ENCODE measurements around the gene HNRNPD. TPM values are rescaled to one million over a fixed set of nuclear protein-coding genes. Genes with fewer than 3 reads are reported as not detected.

HNRNPD gene
- polyA plus RNA-seq, 1 donor from 2014 or later, result 144 TPM

GRCh38 chr4:82357640-82358039 lies 16.2 kb downstream of the HNRNPD start:
- peaks cover 20% of the 10 kb centered on the region for H3K36me3 ChIP-seq (ENCODE audit: insufficient read depth, low read length)
- peaks cover 19% of the 10 kb centered on the region for H4K20me1 ChIP-seq (ENCODE audit: insufficient read depth)
- H3F3A ChIP-seq (ENCODE audit: insufficient read depth, low read length, poor library complexity, severe bottlenecking), result peaks cover 2% of the 10 kb centered on the region

DNA sequence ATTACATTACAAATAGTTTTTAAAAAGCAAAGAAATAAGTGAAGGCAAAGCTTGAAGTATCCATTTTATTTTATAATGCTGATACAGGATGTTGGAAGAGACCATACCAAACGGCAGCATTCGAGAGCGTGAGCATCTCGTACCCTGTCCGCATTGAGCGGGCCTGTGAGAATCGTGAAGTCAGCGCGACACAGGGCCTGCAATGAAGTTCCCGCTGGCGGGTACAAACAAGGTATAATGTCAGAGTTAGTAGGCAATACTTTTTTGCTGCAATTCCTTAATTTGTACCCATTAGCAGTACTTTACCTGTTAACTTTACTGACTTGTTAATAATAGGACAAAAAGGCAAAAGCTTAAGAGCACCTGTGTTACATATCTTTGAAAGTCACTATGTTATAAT lies 19.0 kb downstream of the HNRNPD start:
- H3K27ac ChIP-seq (ENCODE audit: low read length), result no peak overlapping the region
- no peak overlapping the region for H3K9ac ChIP-seq (ENCODE audit: low read length)
- no peaks in the 10 kb centered on the region for H3K9me2 ChIP-seq (ENCODE audit: insufficient read depth, low read length)
- no peak overlapping the region for H3K4me3 ChIP-seq (ENCODE audit: low read length)
- no peak overlapping the region for H2AFZ ChIP-seq (ENCODE audit: low read depth, low read length)
- H3K79me2 ChIP-seq (replicated peaks; ENCODE audit: insufficient read depth, low read length), result peaks cover 23% of the 10 kb centered on the region
- no peak for TF ChIP-seq MXI1 (conservative IDR thresholded peaks at IDR 0.05; ENCODE audit: poor library complexity, severe bottlenecking)
- H4K20me1 ChIP-seq (ENCODE audit: insufficient read depth), result peaks cover under 1% of the 10 kb centered on the region
- H3K36me3 ChIP-seq (ENCODE audit: insufficient read depth, low read length), result peaks cover 20% of the 10 kb centered on the region
- no peaks in the 10 kb centered on the region for H3K9me3 ChIP-seq (ENCODE audit: low read length)
- no peak overlapping the region for H3K4me2 ChIP-seq (ENCODE audit: low read length)
- H3F3A ChIP-seq (ENCODE audit: insufficient read depth, low read length, poor library complexity, severe bottlenecking), result peaks cover 2% of the 10 kb centered on the region
- H3K27me3 ChIP-seq (ENCODE audit: insufficient read depth, low read depth, low read length), result no peaks in the 10 kb centered on the region

More at GRCh38 chr4:82357640-82358039, 16.2 kb downstream of the HNRNPD start:
- Histone ChIP-seq H3K9ac (ENCODE audit: low read length) (no peak overlapping the region), H3K4me2 (ENCODE audit: low read length) (no peak overlapping the region), H2AFZ (ENCODE audit: low read depth, low read length) (no peak overlapping the region), H3K27me3 (ENCODE audit: insufficient read depth, low read depth, low read length) (no peaks in the 10 kb centered on the region), H3K9me3 (ENCODE audit: low read length) (no peaks in the 10 kb centered on the region), H3K27ac (ENCODE audit: low read length) (no peak overlapping the region), H3K79me2 (replicated peaks; ENCODE audit: insufficient read depth, low read length) (peaks cover 51% of the 10 kb centered on the region), H3K9me2 (ENCODE audit: insufficient read depth, low read length) (no peaks in the 10 kb centered on the region), H3K4me3 (ENCODE audit: low read length) (no peak overlapping the region)
- TF ChIP-seq SMC3 (conservative IDR thresholded peaks at IDR 0.05; ENCODE audit: poor library complexity) (no peak), EP300 (conservative IDR thresholded peaks at IDR 0.05; ENCODE audit: poor library complexity, severe bottlenecking) (no peak), REST (IDR thresholded peaks at IDR 0.05; ENCODE audit: borderline replicate concordance) (no peak), EZH2 (IDR thresholded peaks at IDR 0.05; ENCODE audit: borderline replicate concordance, insufficient read depth, low read length, poor library complexity, severe bottlenecking) (no peak), MXI1 (conservative IDR thresholded peaks at IDR 0.05; ENCODE audit: poor library complexity, severe bottlenecking) (no peak), CTCF (IDR thresholded peaks at IDR 0.05; ENCODE audit: poor library complexity, severe bottlenecking) (no peak), RAD21 (conservative IDR thresholded peaks at IDR 0.05) (no peak), POLR2AphosphoS5 (IDR thresholded peaks at IDR 0.05) (no peak), TAF1 (IDR thresholded peaks at IDR 0.05; ENCODE audit: low read depth) (no peak)
